Measurements from ENCODE around the gene HECW1.
"Not testable (repeated sequence)": the region's sequence is repeated elsewhere in the genome, so short reads cannot be mapped to it uniquely, and the experiment has no call there.

The HECW1 gene

DNA sequence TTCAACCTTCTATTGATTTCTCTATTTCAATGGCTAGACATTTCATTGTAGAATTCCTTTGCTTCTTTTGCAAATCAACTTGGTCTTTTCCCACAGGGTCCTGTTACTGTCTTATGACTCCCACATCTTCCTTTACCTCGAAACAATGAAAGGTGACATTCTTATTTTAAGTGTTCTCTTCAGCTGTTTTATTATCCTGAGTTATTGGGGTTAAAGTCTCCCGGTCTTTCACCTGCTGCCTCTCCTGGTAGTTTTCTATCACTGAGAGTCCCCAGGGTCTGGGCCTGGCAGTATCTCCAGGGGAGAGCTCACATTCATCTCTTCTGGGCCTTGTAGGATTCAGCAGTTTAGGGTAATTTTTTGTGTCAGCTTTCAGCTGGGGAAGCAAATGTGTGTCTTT, 95.8 kb downstream of the HECW1 start:
- DNase-seq (ENCODE audit: low read depth) = no peak

DNA sequence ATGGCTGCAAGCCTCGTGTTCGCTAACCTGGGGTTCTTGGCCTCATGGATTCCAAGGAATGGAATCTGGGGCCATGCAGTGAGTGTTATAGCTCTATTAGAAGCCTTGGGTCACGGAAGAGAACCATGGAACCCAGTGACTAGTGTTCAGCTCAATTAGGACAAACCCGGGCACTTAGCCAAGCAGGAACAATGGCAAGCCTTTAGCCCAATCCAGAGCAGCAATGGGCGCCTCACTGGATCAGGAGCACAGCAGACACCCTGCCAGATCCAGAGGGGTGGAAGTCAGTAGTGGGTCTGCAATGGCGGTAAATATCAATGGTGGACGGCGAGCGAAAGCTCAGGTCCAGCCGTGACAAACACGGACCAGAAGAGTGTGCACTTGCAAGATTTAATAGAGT, 98.1 kb downstream of the HECW1 start:
- DNase-seq (ENCODE audit: low read depth) = not testable (repeated sequence)

DNA sequence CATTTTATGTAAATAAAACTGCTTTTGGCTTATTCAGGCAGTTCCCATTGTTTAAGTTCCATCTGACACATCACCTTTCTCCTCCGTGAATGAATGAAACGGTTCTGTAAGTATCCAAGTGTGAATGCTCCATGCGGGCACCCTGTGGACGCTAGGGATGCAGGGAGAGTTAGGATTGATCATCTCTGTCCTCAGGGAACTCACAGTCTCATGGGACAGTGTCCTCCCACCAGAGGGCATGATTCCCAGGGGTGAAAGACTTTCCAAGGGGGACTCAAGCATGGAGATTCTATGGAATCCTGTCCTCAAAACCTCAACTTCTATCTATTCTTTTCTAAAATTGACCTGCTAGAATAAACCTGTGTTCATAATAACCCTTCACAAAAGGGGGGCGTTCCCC, 98.8 kb downstream of the HECW1 start:
- DNase-seq (ENCODE audit: low read depth) = no peak

DNA sequence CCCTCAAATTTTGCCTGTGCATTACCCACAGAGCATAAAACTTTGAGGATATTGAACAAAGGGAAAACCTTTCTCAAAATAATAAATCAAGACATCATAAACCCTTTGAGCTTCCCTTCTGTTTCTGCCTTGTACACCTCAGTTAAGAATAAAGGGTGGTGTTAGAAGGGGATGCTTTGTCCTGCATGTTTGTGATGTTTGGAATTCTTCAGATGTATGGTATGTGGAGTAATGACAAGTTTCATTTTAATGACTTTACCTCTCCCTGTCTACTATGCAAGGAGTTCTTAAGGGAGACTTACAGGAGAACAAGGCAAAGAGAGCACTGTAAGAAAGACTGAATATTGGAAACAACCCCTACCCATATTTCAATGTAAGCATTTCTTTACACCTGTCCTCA, 99.2 kb downstream of the HECW1 start:
- no peak for DNase-seq (ENCODE audit: low read depth)

DNA sequence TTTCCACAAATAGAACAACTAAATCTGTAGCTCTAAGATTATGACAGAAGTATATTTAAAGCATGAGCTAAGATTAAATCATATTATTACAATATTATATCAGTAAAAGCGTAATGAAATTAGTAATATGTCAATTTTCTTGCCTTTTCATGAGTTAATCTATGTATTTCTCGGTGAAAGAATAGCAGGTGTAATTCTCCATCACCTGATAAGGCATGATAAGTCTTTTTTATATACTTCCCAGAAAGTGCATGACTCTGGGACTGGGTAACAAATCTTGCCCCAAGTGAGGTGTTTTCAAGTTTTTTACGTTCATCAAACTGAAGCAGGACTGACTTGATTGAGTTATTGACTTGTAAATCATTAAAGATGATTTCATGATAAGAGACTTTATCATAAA, 100.5 kb downstream of the HECW1 start:
- no peak for DNase-seq (ENCODE audit: low read depth)

DNA sequence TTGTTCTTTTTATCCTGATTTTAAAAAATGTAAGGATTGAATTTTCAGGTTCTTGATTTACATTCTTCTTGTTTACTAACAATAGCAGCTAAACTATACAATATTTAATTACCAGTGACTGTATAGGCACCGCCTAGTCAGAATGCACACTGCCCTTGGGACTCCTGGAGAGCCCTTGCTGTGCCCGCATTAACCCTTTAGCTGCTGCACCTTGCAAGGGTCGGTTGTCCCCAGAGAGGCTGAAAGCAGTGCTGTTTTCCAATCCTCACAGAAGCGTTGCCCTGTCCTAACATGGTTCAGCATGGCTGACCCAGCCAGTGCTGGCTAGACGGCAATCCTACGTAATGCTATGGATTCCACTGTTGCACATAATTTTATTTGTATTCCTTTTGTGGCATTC, 102.6 kb downstream of the HECW1 start:
- no peak for DNase-seq (ENCODE audit: low read depth)

DNA sequence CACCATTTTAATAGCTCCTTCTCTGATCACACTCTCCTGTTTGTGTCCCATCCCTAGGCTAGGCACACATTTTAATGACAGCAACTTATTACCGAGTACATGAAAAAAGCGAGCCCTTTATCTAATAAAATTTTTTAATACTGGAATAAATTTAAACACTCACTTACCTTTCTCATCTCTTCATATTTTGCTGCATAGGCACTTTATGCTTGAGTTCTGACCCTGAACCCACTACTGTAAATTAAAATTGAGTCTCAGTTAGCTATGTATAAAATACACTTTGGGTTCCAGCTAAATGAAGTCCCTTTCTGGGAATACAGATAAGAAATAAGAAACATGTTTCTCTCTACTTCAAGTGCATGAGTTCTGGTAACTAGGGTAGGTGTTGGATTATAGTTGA, 104.6 kb downstream of the HECW1 start:
- no peak for DNase-seq (ENCODE audit: low read depth)

DNA sequence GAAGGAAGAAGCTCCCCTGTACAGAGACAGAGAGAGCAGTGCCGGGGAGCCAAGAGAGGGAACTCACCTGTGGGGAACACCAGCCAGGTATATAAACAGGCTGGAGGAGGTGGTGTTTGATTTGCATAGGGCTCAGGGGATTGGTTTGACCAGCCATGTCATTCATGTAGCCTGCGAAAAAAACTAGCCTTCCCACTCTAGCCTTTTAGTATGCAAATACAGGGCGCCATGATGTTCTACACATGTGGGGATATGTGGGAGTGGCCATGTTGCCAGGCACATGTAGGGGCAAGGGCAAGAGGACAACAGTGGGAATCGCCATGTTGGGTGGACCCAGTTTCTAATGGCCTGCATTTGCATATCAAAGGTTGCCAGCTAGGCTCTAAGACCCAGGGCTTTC, 106.5 kb downstream of the HECW1 start:
- not testable (repeated sequence) for DNase-seq (ENCODE audit: low read depth)

DNA sequence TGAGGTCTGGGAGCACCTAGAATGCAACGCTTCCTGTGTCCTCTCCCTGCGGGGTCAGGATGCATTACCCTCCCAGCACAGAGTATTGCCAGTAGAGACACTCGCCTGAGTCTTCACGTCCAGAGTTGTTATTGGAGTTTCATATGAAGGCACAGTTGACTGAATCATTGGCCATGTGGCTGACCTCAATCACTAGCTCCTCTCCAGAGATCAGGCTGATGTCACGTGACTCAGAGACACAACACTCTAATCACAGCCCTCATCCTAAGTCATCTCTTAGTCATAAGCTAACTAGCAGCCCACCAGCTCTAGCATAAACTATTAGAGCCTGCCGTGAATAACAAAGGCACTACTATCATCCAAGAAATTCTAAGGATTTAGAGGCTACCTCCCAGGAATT, 107.8 kb downstream of the HECW1 start:
- peak; percentile 87 for DNase-seq (ENCODE audit: low read depth)

DNA sequence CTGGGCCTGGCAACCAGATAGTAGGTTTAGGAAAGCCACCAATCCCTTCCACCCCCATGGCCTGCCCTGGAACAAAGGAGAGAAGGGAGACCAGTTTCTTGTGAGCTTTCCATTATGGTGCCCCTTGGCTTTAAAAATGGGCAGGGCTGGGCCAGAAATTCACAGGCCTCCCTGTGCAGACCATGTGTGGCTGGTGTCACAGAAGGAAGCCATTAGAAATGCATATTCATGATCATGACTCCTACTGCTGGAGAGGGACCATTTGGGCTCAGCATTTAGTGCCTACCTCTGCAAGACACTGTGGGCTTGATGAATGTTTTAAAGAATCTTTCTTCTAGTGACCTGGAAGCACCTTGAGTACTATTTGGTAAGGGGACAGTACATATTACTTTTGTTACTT, 108.3 kb downstream of the HECW1 start:
- DNase-seq (ENCODE audit: low read depth) = no peak

DNA sequence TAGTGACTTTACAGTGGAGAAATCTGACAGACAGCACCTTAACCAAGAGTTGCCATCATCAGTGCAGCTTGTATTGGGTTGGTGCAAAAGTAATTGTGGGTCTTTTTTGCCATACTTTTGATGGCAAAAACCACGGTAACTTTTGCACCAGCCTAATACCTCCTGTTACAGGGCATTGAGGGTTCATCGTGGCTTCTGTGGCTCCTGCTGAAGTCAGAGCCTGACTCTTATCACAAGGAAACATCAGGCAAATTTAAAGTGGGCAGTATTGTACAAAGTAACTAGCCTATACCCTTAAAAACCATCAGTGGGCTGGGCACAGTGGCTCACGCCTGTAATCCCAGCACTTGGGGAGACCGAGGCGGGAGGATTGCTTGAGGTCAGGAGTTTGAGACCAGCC, 117.4 kb downstream of the HECW1 start:
- no peak for DNase-seq (ENCODE audit: low read depth)

DNA sequence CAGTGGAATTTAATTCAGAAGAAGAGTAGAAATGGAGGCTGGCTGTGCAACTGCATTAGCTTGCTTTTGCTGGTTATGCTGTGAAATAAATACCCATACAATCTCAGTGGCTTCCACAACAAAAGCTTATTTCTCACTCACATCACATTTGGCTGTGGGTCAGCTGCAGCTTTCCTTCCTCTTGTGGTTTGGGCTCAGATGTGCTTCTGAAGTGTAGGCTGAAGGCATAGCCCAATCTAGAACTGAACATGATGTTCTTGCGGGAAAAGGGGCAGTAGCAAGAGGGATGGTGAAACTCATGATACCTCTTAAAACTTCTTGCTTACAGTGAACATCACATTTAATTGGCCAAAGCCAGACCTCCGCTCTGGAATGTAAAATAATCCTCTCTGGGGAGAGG, 119.9 kb downstream of the HECW1 start:
- peak; percentile 27 for DNase-seq (ENCODE audit: low read depth)

DNA sequence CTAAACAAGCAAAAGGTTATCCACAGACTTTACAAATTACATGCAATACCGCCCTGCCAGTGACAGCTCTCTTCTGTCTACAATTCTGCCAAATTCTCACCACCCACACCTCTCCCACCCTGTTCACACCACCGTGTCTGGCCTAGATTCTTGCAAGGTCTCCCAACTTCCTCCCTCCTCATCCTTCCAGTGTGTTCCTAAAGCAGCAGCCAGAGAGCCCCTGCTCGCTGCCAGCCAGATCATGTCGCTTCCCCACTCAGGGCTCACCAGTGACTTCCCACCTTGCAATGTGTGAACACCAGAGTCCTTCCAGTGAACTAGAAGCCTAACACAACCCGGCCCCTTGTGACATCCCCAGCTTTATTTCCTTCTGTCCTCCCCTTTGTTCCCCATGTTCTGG, 121.6 kb downstream of the HECW1 start:
- no peak for DNase-seq (ENCODE audit: low read depth)

DNA sequence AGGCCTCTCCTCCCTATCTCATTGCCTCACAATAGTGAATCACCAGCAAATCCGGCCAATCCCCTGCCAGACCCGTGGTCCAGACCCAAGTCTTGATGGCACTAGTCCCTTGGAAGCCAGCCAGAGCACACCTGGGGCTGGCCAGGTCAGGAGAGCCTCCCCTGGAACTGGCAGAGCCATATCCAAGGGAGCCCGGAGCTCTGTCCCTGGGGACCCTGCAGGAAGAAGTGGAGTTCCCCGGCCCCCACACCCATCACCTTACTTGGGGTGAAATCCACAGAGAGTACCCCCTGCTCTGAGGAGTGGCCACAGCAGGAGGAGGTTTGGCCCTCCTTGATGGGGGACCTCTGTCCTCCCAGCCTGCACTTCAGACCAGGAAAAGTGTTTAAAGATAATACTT, 122.5 kb downstream of the HECW1 start:
- no peak for DNase-seq (ENCODE audit: low read depth)

DNA sequence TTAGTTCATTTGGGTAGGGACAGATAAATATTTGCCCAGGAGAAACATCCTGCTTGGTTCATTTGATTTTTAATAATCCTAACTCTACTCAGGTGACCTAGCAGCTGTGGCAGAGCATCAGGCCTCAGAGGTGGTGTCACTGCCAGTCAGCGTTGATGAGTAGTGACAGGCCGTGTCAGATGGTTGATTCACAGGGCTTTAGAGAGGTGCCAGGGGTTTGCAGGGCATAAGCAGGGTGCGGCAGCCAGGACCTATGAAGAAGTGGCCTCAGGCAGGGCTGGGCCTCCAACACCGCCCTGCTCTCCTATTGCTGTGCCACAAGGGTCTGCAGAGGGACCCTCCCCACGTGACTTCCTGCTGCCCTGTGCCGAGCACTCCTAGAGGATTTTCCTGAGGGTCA, 128.1 kb downstream of the HECW1 start:
- no peak for DNase-seq (ENCODE audit: low read depth)

DNA sequence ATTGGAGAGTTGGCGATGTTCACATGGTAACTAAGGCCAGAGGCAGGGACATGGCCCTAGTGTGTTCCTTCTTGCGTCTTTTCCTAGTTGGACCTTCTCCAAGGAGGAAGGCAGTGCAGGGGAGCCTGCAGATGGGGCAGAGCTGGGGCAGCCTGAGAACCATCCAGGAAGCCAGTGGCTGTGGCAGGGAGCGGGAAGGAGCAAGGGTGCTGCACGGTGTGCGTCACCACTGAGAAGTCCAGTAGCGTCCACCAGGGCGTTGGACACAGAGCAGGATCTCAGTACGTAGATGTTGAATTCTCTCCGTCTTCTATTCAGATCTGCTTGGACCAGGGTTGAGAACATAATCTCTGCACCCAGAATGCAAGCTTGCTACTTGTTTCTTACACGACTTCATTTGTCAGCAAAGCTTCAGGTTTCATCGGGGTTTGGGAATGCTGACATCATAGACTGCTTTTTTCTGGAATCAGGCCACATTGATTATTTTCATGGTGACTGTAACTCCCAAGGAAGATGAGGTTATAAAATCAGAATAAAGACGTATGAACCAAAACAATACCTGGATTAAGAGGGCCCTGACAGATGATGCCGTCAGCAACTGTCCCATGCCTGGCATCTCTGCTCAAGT, 130.3 kb downstream of the HECW1 start:
- no peak for DNase-seq (ENCODE audit: low read depth)

DNA sequence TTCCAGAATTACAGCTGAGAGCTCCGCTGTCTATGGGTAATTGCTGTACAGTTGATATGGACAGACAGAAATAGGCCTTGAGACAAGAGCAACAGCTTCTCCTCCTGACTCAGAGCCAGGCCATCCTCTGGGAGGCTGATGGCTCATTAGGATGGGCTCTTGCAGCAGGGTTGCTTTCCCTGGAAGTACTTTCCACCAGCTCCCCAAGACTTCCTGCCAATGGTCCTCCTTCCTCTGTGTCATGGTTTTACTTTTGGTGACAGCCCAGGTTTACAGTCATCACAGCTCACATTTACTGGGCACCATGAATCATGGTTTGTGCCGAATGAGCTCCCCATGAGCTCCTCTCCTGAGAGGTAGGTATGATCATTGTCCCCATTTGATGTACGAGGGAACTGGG, 131.8 kb downstream of the HECW1 start:
- no peak for DNase-seq (ENCODE audit: low read depth)

DNA sequence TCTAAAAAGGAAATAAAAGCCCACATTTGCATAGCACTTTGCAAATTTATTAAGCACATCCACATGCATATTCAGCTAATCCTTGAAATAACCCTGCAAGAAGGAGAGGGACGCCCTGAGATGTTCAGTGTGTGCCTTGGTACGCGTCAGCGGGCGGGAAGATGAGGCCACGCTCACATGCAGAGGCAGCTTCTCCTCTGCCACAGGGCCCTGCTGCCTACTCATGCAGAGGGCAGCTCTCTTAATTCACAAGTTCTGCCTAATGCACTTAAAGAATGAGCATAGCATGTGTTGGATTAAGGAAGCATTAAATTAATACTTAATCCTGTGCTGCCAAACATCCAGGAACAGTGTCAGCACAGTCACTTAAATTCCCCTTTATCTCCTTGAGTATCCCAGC, 132.3 kb downstream of the HECW1 start:
- no peak for DNase-seq (ENCODE audit: low read depth)

DNA sequence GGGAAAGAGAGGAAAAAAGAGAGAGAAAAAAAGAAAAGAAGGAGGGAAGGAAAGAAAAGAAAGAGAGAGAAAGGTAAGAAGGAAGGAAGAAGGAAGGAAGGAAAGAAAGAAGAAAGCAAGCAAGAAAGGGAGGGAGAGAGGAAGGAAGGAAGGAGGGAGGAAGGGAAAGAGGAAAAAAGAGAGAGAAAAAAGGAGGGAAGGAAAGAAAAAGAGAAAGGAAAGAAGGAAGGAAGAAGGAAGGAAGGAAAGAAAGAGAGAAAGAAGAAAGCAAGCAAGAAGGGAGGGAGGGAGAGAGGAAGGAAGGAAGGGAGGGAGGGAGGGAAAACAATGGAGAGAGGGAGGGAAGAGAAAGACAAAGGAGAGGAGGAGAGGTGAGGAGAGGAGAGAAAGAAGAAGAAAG, 135.3 kb downstream of the HECW1 start:
- no peak for DNase-seq (ENCODE audit: low read depth)

DNA sequence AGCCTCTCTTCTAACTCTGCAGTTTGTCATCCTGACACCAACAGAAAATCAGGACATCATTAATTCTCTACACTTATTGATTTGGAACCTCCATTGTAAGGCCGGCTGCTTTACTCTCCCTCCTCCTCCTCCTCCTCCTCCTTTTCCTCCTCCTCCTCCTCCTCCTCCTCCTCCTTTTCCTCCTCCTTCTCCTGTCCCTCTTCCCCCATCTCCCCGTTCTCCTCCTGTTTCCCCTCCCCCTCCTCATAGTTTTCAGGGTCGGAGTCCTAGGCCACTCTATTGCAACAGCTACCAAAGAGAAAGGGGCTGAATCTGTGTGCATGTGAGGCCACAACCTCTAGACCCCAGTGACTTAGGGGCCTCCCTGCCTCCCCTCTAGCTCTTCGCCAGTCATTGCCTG, 136.1 kb downstream of the HECW1 start:
- no peak for DNase-seq (ENCODE audit: low read depth)

DNA sequence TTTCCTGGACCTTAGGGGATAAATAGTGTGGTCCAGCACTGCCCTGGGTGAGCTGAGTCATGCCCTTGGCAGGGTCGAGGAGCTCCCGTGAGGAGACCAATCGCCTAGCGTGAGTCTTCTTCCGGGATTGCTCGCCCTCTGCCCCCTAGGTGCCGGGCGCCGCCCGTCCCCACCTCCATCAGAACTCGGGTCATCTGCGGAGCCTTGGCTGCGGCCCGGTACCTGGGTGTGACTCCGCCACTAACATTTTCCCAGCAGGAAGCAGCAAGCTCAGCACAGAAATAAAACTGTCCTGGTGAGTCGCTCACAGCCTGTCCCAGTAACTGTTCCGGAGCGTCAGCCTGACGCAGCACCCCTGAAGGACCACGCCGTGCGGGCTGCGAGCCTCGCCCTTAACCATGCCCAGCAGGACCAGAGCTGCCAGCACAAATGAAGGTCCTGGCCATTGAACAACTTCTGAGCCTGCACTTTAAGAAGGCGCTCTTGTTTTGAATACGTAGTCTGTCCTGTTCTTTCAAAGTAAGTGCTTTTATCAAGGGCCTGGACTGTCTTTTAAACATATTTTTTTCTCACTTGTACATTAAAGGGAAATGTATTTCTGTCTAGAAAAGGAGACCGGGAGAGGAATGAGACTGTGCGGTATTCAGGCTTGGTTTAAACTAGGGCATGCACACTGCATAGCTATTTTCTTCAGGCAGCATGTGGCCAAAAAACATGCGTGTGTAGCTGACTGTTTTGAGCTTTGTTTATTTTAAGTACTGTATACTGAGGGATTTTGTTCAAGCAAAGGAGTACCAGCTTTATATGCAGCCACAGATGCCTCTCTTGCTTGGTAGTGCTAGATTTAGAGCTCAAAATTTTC, 136.7 kb downstream of the HECW1 start:
- DNase-seq (ENCODE audit: low read depth) = peak; percentile 84

DNA sequence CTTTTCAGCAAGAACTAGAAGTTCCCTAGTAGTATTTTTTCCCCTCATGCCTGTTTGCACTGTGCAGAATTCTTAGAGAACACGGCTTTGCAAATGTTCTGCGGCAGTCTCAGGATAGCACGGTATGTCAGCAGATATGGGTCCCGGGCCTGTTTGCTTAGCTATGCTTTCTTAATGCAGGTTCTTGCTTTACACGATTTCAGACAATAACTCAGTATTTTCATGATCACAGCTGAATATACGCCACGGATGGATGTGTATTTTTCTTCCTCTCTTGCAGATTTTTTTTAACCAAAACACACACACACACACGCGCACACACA, 137.3 kb downstream of the HECW1 start:
- DNase-seq (ENCODE audit: low read depth) = peak; percentile 59

DNA sequence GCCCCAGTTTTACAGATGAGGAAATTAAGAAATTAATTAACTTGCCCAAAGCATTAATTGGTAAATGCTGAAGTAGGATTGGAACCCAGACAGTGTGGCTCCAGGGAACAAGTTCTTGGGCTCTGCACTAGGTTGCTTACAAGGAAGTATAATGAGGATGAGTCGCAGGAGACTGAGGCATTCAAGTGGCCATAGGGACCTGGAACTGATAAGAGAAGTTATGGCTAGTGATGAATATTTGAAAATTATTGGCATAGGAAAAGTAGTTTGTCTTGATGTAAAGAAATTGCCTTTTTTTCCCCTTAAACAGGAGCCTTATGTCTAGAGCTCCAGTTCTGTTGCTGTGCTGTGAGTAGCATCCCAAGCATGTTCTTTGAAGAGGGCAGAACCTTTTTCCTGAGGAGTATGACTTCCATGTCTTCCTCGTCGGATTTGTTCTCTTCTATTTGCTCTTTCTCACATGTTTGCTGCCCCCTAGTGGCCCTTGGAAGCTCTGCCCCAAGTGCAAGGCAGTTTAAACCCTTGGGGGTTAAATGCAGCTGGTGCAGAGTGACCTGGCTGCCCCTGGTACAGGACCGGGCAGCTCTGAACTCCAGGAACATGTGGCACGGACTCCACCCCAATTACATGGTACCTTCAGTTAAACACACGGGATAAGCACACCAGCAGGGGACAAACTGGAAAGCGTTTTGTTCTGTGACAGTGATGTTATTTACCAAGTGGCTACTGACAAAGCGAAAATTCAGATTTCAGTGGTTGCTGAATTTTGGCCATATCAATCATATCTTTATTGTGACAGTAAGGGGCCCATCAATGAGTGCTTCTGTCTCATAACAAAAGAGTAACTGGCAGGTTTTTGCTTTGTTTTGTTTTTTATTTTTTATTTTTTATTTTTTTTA, 148.8 kb downstream of the HECW1 start:
- DNase-seq (ENCODE audit: low read depth) = peak; percentile 85

Measured in amniotic epithelial cell (primary cell).